Cardiac muscle cell (in vitro differentiated cells and primary cell): ENCODE measurements around the gene FRMD5. TPM values are rescaled to one million over a fixed set of nuclear protein-coding genes. Genes with fewer than 3 reads are reported as not detected.

ENCODE experiments used
- DNase-seq, 2 donors: peaks; one replicate each; pipeline versions ENCODE4 v3.0.0 to v3.0.0-alpha.2; 2010 to 2017; ENCODE audit warnings: low read depth in 1 of 2, low spot score in 1 of 2
- H3K27ac ChIP-seq: fragments of 200-600 bp; sonication (generic); 2 replicates; pipeline ENCODE4 v1.5.1; 2016
- H3K27me3 ChIP-seq: fragments of 200-600 bp; sonication (generic); 2 replicates; pipeline ENCODE4 v1.6.0; 2016; ENCODE audit warnings: control low read depth
- H3K36me3 ChIP-seq: fragments of 200-600 bp; sonication (generic); 2 replicates; pipeline ENCODE4 v1.5.1; 2016; ENCODE audit warnings: control low read depth
- H3K4me1 ChIP-seq: fragments of 200-600 bp; sonication (generic); 2 replicates; pipeline ENCODE4 v1.8.1; 2017; ENCODE audit warnings: low read depth, mild to moderate bottlenecking, mixed run types
- H3K4me3 ChIP-seq: fragments of 200-600 bp; sonication (generic); 2 replicates; pipeline ENCODE4 v1.5.1; 2016; ENCODE audit warnings: mild to moderate bottlenecking
- H3K9me3 ChIP-seq: fragments of 200-600 bp; sonication (generic); 2 replicates; pipeline ENCODE4 v1.5.1; 2017; ENCODE audit warnings: low read depth, mild to moderate bottlenecking, control low read depth
- polyA plus RNA-seq: library from polyadenylated mRNA; unstranded; fragments of >200 nt; fragmentation: Nextera tagmentation; extraction: Ambion mirVana; gene quantifications from 2 replicates; pipeline ENCODE4 v1.2.1, GENCODE V29; 2016
- total RNA-seq: library from RNA; depleted of rRNA; stranded (reverse); fragments of >200 nt; gene quantifications from 2 replicates; pipeline ENCODE4 v1.2.3, GENCODE V29; 2016
- TF ChIP-seq, protein P1 (sequence below): IDR thresholded peaks from 2 replicates; pipeline ENCODE4 v1.5.1; 2012; ENCODE audit warnings: low read depth, mild to moderate bottlenecking, low read length

Gene FRMD5
- total and polyA plus RNA-seq, 2 experiments from 2014 or later = 26.8 to 59.7 TPM

DNA sequence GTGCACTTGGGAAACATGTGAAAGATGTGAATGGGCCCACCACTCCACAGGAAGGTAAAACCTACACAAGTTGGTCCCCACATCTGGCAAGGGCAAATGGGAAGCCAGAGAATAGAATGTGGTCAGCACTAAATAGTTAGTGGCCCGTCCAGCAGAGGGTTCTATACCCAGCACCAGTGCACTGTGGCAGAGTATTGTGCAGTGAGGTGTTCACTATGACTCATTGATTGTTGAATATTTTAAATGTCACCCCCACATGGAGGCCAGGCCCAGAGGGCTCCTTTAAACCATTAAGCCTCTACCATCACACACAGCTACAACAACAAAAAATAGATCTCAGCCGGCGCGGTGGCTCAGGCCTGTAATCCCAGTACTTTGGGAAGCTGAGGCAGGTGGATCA is 11.7 kb downstream of the FRMD5 start:
- DNase-seq = no peak
- Histone ChIP-seq H3K4me1 (peaks cover 17% of the 10 kb centered on the region), H3K36me3 (no peaks in the 10 kb centered on the region), H3K27me3 (no peaks in the 10 kb centered on the region), H3K27ac (no peak overlapping the region), H3K9me3 (no peaks in the 10 kb centered on the region), H3K4me3 (no peak overlapping the region)
- TF ChIP-seq, protein P1, sequence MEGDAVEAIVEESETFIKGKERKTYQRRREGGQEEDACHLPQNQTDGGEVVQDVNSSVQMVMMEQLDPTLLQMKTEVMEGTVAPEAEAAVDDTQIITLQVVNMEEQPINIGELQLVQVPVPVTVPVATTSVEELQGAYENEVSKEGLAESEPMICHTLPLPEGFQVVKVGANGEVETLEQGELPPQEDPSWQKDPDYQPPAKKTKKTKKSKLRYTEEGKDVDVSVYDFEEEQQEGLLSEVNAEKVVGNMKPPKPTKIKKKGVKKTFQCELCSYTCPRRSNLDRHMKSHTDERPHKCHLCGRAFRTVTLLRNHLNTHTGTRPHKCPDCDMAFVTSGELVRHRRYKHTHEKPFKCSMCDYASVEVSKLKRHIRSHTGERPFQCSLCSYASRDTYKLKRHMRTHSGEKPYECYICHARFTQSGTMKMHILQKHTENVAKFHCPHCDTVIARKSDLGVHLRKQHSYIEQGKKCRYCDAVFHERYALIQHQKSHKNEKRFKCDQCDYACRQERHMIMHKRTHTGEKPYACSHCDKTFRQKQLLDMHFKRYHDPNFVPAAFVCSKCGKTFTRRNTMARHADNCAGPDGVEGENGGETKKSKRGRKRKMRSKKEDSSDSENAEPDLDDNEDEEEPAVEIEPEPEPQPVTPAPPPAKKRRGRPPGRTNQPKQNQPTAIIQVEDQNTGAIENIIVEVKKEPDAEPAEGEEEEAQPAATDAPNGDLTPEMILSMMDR = no peak

DNA sequence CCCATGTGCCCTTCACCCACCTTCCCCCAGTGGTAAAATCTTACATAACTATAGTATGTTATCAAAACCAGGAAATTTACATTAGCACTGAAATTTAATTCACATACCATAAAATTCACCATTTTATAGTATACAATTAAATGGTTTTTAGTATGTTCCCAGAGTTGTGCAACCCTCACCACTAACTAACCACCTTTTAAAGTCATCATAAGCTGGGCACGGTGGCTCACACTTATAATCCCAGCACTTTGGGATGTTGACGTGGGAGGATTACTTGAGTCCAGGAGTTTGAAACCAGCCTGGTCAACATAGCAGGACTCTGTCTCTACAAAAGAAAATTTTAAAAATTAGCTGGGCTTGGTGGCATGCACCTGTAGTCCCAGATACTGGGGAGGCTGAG is 13.7 kb downstream of the FRMD5 start:
- Histone ChIP-seq H3K36me3 (no peaks in the 10 kb centered on the region), H3K9me3 (no peaks in the 10 kb centered on the region), H3K4me3 (no peak overlapping the region), H3K27ac (no peak overlapping the region), H3K4me1 (peaks cover 4% of the 10 kb centered on the region), H3K27me3 (no peaks in the 10 kb centered on the region)
- TF ChIP-seq, protein P1 = no peak
- no peak for DNase-seq

DNA sequence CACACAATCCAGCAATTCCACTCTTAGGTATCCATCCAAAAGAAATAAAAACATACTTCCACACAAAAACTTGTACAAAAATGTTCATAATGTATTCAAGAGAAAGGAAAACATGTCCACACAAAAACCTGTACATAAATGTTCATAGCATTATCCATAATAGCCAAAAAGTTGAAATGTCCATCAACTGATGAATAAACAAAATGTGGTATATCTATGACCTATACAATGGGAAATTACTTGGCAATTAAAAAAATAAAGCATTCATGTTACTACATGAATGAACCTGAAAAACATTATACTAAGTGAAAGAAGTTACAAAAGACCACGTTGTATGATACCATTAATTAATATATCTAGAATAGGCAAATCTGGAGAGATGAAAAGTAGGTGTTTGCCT is 17.9 kb downstream of the FRMD5 start:
- no peak for DNase-seq
- Histone ChIP-seq H3K9me3 (no peaks in the 10 kb centered on the region), H3K4me3 (no peak overlapping the region), H3K27me3 (no peaks in the 10 kb centered on the region), H3K4me1 (no peaks in the 10 kb centered on the region), H3K27ac (no peak overlapping the region), H3K36me3 (no peaks in the 10 kb centered on the region)
- TF ChIP-seq, protein P1 = no peak

DNA sequence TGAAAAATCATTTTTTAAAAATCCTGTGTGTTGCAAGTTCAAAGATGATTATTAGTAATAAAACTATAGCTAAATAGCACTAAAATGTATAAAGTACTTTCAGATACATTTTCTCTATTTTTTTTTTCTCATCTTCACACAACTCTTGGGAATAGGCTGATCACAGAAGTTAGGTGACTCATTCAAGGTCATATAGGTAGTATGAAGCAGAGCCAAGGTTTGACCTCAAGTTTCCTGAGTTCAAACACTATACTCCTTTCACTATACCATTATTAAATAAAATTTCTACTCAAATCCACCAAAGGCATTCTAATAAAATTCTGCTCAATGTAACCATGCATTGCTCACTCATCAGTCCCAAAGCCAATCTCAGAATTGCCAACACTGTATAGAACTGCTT is 21.3 kb downstream of the FRMD5 start:
- Histone ChIP-seq H3K9me3 (no peaks in the 10 kb centered on the region), H3K4me1 (no peaks in the 10 kb centered on the region), H3K27ac (no peak overlapping the region), H3K27me3 (no peaks in the 10 kb centered on the region), H3K4me3 (no peak overlapping the region), H3K36me3 (no peaks in the 10 kb centered on the region)
- TF ChIP-seq, protein P1 = no peak
- no peak for DNase-seq

DNA sequence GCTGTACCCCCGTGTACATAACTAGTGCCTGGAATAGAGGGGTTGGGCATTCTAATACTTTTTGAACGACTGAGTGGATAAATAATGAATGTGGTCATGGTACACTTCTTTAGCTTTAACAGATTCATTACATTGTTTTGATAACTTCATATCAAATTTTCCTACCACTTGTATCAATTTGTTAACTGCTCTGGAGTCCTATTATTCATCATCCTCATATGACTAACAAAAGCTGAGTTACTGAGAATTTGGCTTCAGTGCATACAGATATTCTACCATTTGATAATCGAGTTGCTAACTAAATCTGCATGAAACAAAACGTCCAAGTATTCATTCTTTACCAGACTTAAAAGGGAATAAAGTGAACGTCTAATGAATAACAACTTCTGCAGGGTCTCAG is 31.7 kb downstream of the FRMD5 start:
- H3K27ac ChIP-seq = no peak overlapping the region
- H3K36me3 ChIP-seq = no peaks in the 10 kb centered on the region
- no peaks in the 10 kb centered on the region for H3K4me1 ChIP-seq
- peak in 1 of 2 donors; percentile 3 for DNase-seq
- no peak overlapping the region for H3K4me3 ChIP-seq
- no peaks in the 10 kb centered on the region for H3K9me3 ChIP-seq
- TF ChIP-seq, protein P1 = no peak
- no peaks in the 10 kb centered on the region for H3K27me3 ChIP-seq

DNA sequence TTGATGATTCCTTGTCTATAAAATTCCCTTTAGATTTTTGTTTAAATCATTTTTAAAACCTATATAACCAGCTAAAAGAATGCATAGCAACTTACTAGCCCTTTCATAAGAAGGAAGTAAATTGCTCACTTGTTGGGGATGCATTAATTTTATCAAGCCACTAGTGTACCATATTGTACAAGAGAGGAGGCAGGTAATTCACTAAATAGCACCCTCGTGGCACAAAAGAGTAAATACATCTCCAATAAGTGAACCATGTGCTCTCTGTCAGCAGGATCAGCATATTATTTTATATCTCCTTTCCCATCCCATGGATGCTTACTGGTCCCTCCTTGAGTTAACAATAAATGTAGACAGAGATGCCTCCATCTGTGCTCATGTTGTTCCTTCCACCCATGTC is 34.3 kb downstream of the FRMD5 start:
- H3K36me3 ChIP-seq = no peaks in the 10 kb centered on the region
- TF ChIP-seq, protein P1 = no peak
- no peak overlapping the region for H3K4me3 ChIP-seq
- no peak overlapping the region for H3K27ac ChIP-seq
- no peaks in the 10 kb centered on the region for H3K27me3 ChIP-seq
- no peaks in the 10 kb centered on the region for H3K9me3 ChIP-seq
- DNase-seq = no peak
- no peaks in the 10 kb centered on the region for H3K4me1 ChIP-seq
